ENCODE results near the gene CFAP97D1.
A peak's percentile ranks its signal among the peaks of the same experiment; 100 is the strongest.

CFAP97D1 gene

DNA sequence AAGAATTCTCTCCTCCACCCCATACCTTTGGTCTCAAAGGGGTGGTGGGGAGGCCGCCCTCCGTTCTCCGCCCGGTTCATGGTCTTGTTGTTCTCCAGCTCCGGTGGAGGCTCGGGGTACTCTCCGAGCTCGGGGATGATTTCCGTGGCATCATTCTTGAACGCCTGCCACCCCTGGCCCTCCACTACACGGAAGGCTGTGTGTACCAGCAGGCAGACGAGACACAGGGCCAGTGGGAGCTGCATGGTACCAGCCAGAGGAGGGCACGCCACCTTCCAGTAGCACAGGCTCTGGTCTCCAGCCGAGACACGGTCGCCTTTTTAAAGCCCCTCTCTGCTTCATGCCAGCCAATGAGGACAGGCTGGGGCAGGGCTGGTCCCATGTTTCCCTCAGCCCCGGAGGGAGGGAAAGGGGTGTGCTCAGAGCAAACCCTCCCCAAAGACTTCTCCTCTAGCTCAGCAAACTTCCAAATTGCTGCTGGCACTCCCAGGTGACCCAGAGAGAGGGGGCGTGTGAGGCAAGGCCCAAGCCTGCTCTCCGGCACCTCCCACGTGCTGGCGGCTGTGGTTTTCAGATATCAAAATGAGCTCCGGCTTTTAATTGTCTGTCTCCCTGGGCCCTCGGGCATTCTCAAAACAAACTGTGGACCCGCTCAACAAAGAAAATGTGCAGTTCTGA lies 21.6 kb upstream of the CFAP97D1 start, which contains the start of gene SOST:
TSS of gene SOST (minus strand) at position 295 of the 678 bp plus-strand sequence. CDS start at position 245, 50 bp downstream.
- Mint-ChIP-seq H3K27ac (peak within 1 kb of the TSS in 1 of 2 donors; percentile 56), H3K4me1 (no peaks in the 10 kb centered on the region), H3K27me3 (peaks cover 49% of the 10 kb centered on the region), H3K9me3 (no peaks in the 10 kb centered on the region), H3K4me3 (no peak within 1 kb of the TSS)
- no peak for ATAC-seq
- DNase-seq = no peak

DNA sequence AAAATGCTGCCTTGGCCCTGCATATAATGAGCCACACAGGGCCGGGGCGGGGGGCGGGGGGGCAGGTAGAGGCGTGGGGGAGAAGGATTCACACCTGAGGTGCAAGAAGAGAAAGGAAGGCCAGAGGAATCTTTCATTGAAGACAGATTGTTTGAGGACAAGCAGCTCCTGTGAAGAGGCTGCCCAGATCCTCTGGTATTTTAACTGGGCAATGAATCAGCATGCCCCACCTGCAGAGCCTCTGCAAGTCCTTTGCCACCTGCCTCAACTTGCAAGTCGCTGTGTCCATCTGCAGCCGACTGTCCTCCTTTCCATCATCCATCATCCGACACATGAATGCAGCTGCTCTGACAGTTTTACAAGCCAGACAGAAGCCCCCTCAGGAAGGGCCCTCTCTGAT lies 20.4 kb upstream of the CFAP97D1 start:
- no peaks in the 10 kb centered on the region for H3K9me3 Mint-ChIP-seq
- no peak overlapping the region for H3K27ac Mint-ChIP-seq
- no peak for DNase-seq
- ATAC-seq = no peak
- H3K4me3 Mint-ChIP-seq = no peak overlapping the region
- H3K27me3 Mint-ChIP-seq = peaks cover 42% of the 10 kb centered on the region
- H3K4me1 Mint-ChIP-seq = no peaks in the 10 kb centered on the region

DNA sequence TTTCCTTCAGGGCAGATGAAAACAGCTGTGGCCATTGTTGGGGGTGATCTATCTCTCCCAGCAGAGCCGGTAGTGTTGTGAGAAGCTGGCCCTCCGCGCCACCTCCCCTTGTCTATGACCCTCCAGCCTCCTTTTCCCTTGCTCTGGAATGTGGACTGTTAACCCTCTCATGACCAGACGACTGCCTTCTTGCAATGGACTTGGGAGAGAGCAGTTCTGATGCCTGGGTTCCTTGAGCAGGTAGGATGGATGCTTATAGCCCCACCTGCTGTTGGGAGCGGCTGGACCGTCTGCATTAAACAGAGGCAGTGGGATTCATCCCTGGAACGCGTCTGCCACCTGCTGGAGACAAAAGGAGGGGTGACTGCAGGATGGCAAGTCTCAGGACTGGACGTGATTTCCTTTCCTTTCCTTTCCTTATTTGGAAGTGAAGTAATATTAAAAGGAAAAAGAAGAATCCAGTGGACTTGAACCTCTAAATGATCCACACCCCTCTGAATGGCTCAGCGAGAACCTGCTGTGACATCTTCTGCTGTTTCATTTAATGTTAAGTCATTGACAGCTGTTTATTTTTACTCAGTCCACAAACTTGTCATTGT lies 19.9 kb upstream of the CFAP97D1 start:
- ATAC-seq (peak; percentile 93), DNase-seq (peak; percentile 84 to 88)
- Mint-ChIP-seq H3K4me1 (no peaks in the 10 kb centered on the region), H3K4me3 (no peak overlapping the region), H3K27me3 (peaks cover 39% of the 10 kb centered on the region), H3K27ac (no peak overlapping the region), H3K9me3 (no peaks in the 10 kb centered on the region)

DNA sequence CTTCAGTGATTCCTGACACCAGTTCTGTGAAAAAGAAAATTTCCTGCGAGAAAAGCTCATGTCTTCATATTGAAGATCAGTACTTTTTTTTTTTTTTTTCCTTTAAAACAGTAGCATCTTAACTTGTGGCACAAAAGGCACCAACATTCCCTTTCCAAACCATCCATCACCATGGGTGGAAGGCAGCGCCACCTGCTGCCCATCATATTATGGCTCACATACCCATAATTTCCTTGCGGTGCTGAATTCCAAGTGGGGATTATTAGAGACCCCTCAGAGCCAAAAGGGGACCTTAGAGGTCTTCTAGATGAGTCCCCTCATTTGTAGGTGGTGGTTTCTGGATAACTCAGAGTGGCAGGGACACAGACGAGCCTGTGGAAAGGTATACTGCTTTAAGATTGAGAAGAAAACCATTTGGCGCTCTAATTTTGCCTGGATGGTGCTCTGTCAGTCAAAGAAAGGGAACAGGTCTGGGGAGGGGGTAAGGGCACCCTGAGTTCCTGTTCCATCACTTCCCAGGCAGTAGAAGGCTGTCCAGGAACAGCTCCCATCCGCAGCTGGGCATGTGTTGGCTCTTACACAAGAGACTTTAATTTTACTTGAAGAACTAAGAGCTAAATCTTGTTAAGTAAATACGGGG lies 13.7 kb upstream of the CFAP97D1 start:
- no peaks in the 10 kb centered on the region for H3K4me1 Mint-ChIP-seq
- H3K4me3 Mint-ChIP-seq = no peak overlapping the region
- H3K9me3 Mint-ChIP-seq = no peaks in the 10 kb centered on the region
- ATAC-seq (no peak), DNase-seq (peak in 1 of 2 donors; percentile 34)
- no peak overlapping the region for H3K27ac Mint-ChIP-seq
- no peaks in the 10 kb centered on the region for H3K27me3 Mint-ChIP-seq

DNA sequence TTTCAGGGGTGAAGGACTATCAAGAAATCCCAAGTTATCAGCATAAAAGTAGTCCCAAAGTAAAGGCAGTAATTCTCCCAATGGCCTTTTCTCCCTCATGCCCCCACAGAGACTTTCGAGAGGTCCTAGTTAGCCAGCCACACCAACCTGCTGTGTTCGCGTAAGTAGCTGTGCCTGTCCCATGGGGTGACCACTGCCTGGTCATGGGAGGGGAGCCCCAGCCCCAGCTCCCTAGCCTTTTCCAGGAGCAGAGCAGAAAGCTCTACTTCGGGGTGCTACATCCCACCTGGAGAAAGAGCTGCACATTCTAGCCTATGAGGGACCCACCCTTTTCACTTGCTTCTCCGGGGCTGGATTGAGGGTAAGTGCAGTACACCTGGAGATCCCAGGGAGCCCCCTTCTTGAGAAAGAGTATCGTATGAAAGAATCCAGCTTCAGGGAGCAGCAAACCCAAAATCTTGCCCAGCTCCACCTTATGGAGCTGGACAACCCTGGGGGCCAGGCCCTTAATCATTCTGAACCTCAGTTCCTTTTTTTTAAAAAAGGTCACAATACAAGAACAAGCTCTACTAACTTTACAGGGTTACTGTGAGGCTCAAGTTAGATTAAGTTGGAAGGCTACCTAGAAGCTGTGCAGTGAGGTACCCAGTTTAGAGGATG lies 13.1 kb upstream of the CFAP97D1 start:
- Mint-ChIP-seq H3K27ac (peak overlapping the region in 1 of 2 donors; percentile 27), H3K9me3 (no peaks in the 10 kb centered on the region), H3K27me3 (no peaks in the 10 kb centered on the region), H3K4me1 (no peaks in the 10 kb centered on the region), H3K4me3 (no peak overlapping the region)
- ATAC-seq = no peak
- no peak for DNase-seq

DNA sequence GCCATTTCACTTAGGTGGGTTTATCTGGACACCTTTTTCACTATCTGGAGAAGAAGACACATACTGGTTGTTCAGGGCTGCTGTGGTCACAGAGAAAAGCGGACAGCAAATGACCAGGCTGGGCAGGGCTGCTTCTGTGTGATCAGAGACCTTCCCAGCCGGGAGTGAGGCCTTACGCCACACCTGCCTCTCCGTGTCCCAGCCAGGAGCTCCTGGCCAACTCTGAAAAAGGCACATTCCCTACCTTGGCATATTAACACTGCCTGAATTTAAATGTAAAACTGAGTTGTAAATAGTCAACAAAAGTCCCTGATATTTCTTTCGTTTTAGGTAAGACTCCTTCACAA lies 12.5 kb upstream of the CFAP97D1 start:
- no peaks in the 10 kb centered on the region for H3K4me1 Mint-ChIP-seq
- ATAC-seq (no peak), DNase-seq (no peak)
- no peaks in the 10 kb centered on the region for H3K9me3 Mint-ChIP-seq
- H3K4me3 Mint-ChIP-seq = no peak overlapping the region
- no peaks in the 10 kb centered on the region for H3K27me3 Mint-ChIP-seq
- peak overlapping the region in 1 of 2 donors; percentile 27 for H3K27ac Mint-ChIP-seq

DNA sequence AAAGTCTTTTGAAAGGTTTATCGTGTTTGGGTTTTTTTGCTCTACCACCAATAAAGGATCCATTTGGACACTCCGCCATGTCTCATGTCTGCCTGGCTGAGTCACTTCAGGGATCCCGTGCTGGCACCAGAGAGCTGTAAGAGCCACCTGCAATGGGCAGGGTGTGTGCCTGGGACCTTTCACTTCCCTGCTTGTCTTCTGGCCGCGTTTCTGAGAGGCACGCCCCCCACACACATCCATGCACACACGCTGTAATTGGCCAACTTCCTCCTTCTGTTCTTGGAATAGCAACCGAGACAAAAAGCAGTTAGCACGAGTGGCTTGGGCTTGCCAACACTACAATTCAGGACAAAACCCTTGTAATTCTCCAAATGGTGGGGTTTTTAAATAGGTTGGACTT lies 11.9 kb upstream of the CFAP97D1 start:
- H3K9me3 Mint-ChIP-seq = no peaks in the 10 kb centered on the region
- DNase-seq (no peak), ATAC-seq (no peak)
- peaks cover 3% of the 10 kb centered on the region for H3K4me1 Mint-ChIP-seq
- no peaks in the 10 kb centered on the region for H3K27me3 Mint-ChIP-seq
- H3K4me3 Mint-ChIP-seq = no peak overlapping the region
- no peak overlapping the region for H3K27ac Mint-ChIP-seq

DNA sequence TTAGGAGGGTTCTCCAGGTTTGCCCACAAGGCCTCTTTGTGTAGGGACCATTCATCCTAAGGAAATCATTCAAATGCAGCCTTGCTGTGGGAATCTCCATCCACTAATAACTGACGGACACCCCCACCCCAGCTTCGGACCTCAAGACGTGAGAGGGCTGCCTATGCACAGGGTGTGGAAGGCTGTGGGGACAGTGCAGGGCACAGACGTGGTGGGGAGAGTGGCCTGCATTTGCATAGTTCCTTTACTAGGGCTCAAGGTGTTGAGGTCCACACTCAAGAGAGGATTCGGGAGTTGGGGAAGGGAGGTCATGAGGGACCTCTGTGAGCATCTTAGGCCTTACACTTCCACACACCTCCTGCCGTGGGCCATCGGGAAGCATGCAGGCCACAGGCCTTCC lies 11.3 kb upstream of the CFAP97D1 start:
- DNase-seq = no peak
- Mint-ChIP-seq H3K9me3 (no peaks in the 10 kb centered on the region), H3K27ac (no peak overlapping the region), H3K4me3 (no peak overlapping the region), H3K27me3 (no peaks in the 10 kb centered on the region), H3K4me1 (peaks cover 9% of the 10 kb centered on the region)
- ATAC-seq = no peak

DNA sequence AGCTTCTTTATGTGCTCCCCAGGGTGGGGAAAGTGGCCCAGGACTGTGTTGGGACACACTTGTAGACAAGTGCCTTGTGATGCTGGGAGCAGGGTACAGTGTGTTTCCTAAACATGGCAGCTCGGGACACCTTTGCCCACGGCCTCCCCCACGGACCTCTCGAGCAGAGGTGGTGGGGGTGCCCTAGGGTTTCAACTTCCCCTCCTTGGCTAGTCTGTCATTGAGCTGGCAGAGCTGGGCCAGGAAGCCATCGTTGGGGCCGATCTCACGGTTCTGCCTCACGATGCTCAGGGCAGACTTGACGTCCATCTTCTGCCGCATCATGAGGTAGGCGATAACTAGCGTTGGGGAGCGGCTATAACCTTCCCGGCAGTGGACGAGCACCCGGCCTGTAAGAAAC lies 10.8 kb upstream of the CFAP97D1 start:
- Mint-ChIP-seq H3K27me3 (no peaks in the 10 kb centered on the region), H3K4me3 (no peak overlapping the region)

DNA sequence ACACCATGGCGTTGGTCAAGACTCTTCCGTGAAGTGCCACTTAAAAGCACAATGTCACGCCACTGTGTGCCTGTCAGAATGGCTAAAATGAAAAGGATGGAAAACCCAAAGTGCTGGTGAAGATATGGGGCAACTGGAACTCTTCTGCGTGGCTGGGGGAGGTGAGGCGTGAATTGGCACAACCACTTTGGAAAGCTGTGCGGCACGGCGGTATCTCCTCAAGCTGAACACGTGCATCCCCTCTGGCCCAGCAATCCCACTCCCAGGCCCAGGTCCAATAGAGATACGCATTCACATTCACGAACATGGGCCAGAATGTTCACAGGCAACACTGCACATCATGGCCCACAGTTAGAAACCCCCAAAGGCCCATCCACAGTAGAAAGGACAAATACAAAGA lies 10.4 kb upstream of the CFAP97D1 start:
- no peak overlapping the region for H3K27ac Mint-ChIP-seq
- H3K4me3 Mint-ChIP-seq = no peak overlapping the region
- H3K4me1 Mint-ChIP-seq = peaks cover 9% of the 10 kb centered on the region
- no peak for ATAC-seq
- no peak for DNase-seq
- no peaks in the 10 kb centered on the region for H3K27me3 Mint-ChIP-seq
- no peaks in the 10 kb centered on the region for H3K9me3 Mint-ChIP-seq

More for the DNA sequence above, 10.8 kb upstream of the CFAP97D1 start:
- no peak for DNase-seq
- no peak overlapping the region for H3K27ac Mint-ChIP-seq
- no peak for ATAC-seq
- peaks cover 9% of the 10 kb centered on the region for H3K4me1 Mint-ChIP-seq
- H3K9me3 Mint-ChIP-seq = no peaks in the 10 kb centered on the region

DNA sequence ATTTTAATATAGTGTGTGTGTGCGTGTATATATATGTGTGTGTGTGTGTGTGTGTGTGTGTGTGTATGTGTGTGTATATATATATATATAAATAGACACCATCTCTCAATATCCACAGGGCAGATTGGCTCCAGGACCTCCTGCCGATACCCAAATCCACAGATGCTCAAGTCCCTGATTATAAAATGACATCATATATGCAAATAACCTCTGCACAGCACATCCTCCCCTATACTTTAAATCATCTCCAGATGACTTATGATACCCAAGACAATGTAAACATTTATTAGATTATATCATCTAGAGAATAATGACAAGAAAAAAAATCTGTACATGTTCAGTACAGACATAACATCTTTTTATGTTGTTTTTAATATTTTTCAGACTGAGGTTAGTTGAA lies 9.3 kb upstream of the CFAP97D1 start:
- Mint-ChIP-seq H3K9me3 (no peaks in the 10 kb centered on the region), H3K4me3 (no peak overlapping the region), H3K4me1 (peaks cover 9% of the 10 kb centered on the region), H3K27me3 (no peaks in the 10 kb centered on the region), H3K27ac (no peak overlapping the region)
- DNase-seq = no peak
- ATAC-seq = no peak

DNA sequence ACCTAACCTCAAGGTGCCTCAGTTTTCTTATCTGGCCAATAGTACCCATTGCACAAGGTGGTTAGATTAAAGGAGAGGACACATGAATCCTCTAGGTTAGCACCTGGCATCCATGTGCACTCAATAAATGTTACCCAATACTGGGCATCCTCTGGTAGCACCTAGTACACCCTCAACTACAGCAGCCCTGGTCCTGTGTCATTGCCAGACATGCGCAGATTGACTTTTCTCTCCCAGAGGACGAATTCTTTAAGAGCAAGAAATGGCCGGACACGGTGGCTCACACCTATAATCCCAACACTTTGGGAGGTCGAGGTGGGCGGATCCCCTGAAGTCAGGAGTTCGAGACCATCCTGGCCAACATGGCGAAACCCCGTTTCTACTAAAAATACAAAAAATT lies 8.8 kb upstream of the CFAP97D1 start:
- no peaks in the 10 kb centered on the region for H3K9me3 Mint-ChIP-seq
- ATAC-seq = no peak
- no peak overlapping the region for H3K27ac Mint-ChIP-seq
- H3K4me3 Mint-ChIP-seq = no peak overlapping the region
- H3K27me3 Mint-ChIP-seq = no peaks in the 10 kb centered on the region
- no peak for DNase-seq
- peaks cover 9% of the 10 kb centered on the region for H3K4me1 Mint-ChIP-seq

DNA sequence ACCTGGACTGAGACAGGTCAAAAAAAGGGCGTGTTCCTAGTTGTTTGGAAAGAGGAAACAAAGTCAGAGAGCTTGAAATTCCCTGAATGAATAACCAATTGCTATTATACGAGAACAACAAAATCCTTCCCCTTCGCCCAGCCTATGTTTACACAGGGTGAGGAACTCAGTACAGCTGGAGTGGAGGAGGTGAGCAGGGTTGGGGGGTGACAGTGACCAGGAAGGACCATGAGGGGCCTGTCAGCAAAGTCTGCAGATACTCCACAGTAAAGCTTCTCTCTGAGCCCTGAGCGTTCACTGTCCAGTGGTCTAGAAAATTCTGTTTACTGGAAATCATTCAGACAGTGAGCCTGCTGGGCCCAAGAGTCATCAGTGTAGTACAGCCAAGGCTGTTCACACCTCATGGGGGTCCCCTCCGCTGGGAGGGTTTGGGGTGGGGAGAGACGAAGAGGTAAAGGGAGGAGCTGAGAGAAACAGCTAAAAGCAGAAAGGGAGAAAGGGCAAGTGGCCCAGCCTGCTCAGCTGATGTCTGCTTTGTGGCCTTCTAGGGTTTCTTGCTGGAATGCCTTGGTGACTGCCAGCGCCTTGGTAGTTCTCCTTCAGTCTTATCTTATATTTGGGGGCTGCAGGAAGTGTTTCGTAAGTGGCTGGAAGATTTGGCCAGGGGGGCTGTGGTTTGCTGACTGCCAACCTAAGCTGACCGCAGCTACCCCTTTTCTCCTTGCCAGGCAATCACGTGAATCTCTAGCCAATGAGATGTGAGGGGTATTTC lies 7.2 kb upstream of the CFAP97D1 start:
- no peak for DNase-seq
- ATAC-seq = no peak
- H3K27ac Mint-ChIP-seq = peak overlapping the region in 1 of 2 donors; percentile 23
- no peaks in the 10 kb centered on the region for H3K9me3 Mint-ChIP-seq
- H3K4me1 Mint-ChIP-seq = peaks cover 13% of the 10 kb centered on the region
- no peak overlapping the region for H3K4me3 Mint-ChIP-seq
- H3K27me3 Mint-ChIP-seq = no peaks in the 10 kb centered on the region

DNA sequence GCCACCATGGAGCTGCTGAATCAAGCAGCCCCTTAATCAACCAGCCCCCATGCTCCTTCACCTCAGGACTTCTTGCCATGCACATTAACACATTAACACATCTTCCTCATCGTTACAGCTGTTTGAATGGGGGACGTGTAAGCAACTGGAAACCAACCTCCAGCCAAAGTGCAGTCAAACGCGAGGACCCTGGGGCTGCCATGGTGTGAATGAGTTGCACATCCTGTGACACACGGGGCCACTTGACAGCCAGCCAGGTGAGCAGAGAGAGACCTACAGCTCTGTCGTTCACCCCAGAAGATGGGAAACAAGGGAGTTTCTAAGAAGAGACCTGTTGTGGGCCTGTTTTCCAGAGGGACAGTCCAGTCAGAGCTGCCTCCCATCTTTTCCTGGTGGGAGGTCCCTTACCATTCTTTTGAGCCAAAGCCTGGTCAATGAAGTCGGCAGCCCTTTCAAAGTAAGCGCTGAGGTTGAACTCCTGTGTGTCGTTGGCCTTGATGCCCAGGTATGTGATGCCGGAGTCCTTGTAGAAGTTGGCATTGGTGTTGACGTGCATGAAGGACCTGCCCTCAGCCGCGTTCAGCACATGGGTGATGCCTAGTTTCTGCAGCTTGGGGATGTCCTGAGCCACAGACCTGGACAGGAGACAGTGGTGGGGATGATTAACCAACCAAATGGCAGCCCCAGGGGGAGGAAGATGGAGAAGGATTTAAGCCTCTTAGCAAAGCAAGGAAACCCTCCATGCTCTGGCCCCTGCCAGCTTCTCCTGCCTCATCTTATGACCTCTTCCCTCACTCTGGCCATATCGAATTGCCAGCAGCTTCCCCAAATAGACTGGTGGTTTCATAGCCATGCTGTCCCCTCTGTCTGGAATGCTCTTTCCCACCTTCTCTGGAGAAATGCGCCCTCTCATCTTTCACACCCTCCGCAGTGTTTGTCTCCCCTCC lies 5.7 kb upstream of the CFAP97D1 start:
- Mint-ChIP-seq H3K9me3 (no peaks in the 10 kb centered on the region), H3K4me3 (no peak overlapping the region), H3K27ac (peak overlapping the region in 1 of 2 donors; percentile 57), H3K27me3 (peaks cover 7% of the 10 kb centered on the region), H3K4me1 (peaks cover 19% of the 10 kb centered on the region)
- DNase-seq (no peak), ATAC-seq (no peak)

Measured in stimulated activated naive CD8-positive, alpha-beta T cell treated with anti-CD3 and anti-CD28 coated beads, Interleukin-15, amount 100 ng/mL, for 72 hours (primary cell).